Right cardiac atrium (tissue), 5 donors: ENCODE measurements around the gene UGCG. TPM values are rescaled to one million over a fixed set of nuclear protein-coding genes. Genes with fewer than 3 reads are reported as not detected.

Experiments
- ATAC-seq, 2 donors: fragments of 200-7000 bp; cut with Tn5 transposase; one replicate each; pipeline versions ENCODE4 v1.8.0 to v1.9.1; 2020; ENCODE audit warnings: moderate library complexity in 2 of 2, mild to moderate bottlenecking in 1 of 2
- DNase-seq, 3 donors: peaks; one replicate each; pipeline ENCODE4 v3.0.0-alpha.2; 2020
- H3K27ac ChIP-seq: one replicate; pipeline ENCODE4 v1.5.1; 2013; ENCODE audit warnings: mild to moderate bottlenecking, low read length, control low read depth, moderate library complexity
- H3K27me3 ChIP-seq: one replicate; pipeline ENCODE4 v1.6.1; 2013; ENCODE audit not compliant: control insufficient read depth, insufficient read depth
- H3K4me1 ChIP-seq: one replicate; pipeline ENCODE4 v1.6.1; 2013; ENCODE audit warnings: low read length; ENCODE audit not compliant: control insufficient read depth, insufficient read depth
- H3K4me3 ChIP-seq: one replicate; pipeline ENCODE4 v1.5.1; 2013; ENCODE audit warnings: low read length, control low read depth
- H3K9me3 ChIP-seq: one replicate; pipeline ENCODE4 v1.6.1; 2013; ENCODE audit warnings: low read length; ENCODE audit not compliant: control insufficient read depth
- WGBS: extraction: QIAGEN DNeasy Blood & Tissue Kit; methylation state at CpG from one replicate; pipeline ENCODE4 v1.1.7; 2013; 5-methylcytosine and 5-hydroxymethylcytosine counted together
- intact Hi-C, 4 donors: fragments of 100-400 bp; cut with DNase I; formaldehyde crosslinking; loops; one replicate each; pipeline versions ENCODE4 v1.11.0 to v1.14.0; 2022 to 2023
- polyA plus RNA-seq: library from polyadenylated mRNA; stranded (reverse); fragments of 200-250 nt; gene quantifications from one replicate; pipeline ENCODE4 v1.2.3, GENCODE V29; 2013
- total RNA-seq, 4 donors: library from RNA; stranded (reverse); fragmentation: NEBNext Ultra II Directional; extraction: Animal tissue kit (Norgen Biotek cat#: 25700); gene quantifications; one replicate each; pipeline ENCODE4 v1.2.1, GENCODE V29; 2021
- donor health status: healthy with polysubstance abuse.
- donor health status: DM: no; HTN: yes; CAD: no.
- donor health status: DM: no; HTN: no; CAD: no.
- donor health status: DM: no; HTN: yes; CAD: no; lungs with severe emphysema.
- donor health status: DM: yes; HTN: yes; CAD: no.

The UGCG gene
- total and polyA plus RNA-seq, 5 donors: 7.1 to 13.1 (median 9.7) TPM

- Histone ChIP-seq H3K9me3 (no peaks in the 10 kb centered on the region), H3K4me3 (no peak overlapping the region), H3K27ac (no peak overlapping the region), H3K4me1 (peaks cover 2% of the 10 kb centered on the region), H3K27me3 (no peaks in the 10 kb centered on the region)
- intact Hi-C loops: no loop called here
- 60% methylated on average over 4 of the region's 4 CpGs for WGBS
- DNase-seq (no peak), ATAC-seq (no peak)
Measured at GRCh38 chr9:111919875-111920274, 23.3 kb downstream of the UGCG start.

GRCh38 chr9:111920531-111920930 is 23.9 kb downstream of the UGCG start:
- no peaks in the 10 kb centered on the region for H3K9me3 ChIP-seq
- intact Hi-C loops: no loop called here
- no peaks in the 10 kb centered on the region for H3K27me3 ChIP-seq
- H3K27ac ChIP-seq: no peak overlapping the region
- no peak for DNase-seq
- no peak for ATAC-seq
- H3K4me1 ChIP-seq: peaks cover 4% of the 10 kb centered on the region
- no peak overlapping the region for H3K4me3 ChIP-seq
- 94% methylated on average over 7 of the region's 7 CpGs for WGBS

- no peak overlapping the region for H3K4me3 ChIP-seq
- intact Hi-C loops: no loop called here
- DNase-seq (no peak), ATAC-seq (no peak)
- no peaks in the 10 kb centered on the region for H3K27me3 ChIP-seq
- no peak overlapping the region for H3K27ac ChIP-seq
- no peaks in the 10 kb centered on the region for H3K9me3 ChIP-seq
- H3K4me1 ChIP-seq: peaks cover 4% of the 10 kb centered on the region
Measured at GRCh38 chr9:111922324-111923013, 25.9 kb downstream of the UGCG start.

GRCh38 chr9:111924281-111924680 is 27.7 kb downstream of the UGCG start:
- no peak for DNase-seq
- no peak overlapping the region for H3K4me3 ChIP-seq
- no peaks in the 10 kb centered on the region for H3K27me3 ChIP-seq
- intact Hi-C loops: no loop called here
- no peaks in the 10 kb centered on the region for H3K9me3 ChIP-seq
- H3K27ac ChIP-seq: no peak overlapping the region
- ATAC-seq: no peak
- H3K4me1 ChIP-seq: peaks cover 4% of the 10 kb centered on the region

- H3K27ac ChIP-seq: no peak overlapping the region
- no peak for DNase-seq
- H3K4me3 ChIP-seq: no peak overlapping the region
- WGBS: 91% methylated on average over 7 of the region's 7 CpGs
- H3K9me3 ChIP-seq: no peaks in the 10 kb centered on the region
- H3K27me3 ChIP-seq: no peaks in the 10 kb centered on the region
- no peak for ATAC-seq
- intact Hi-C loops: no loop called here
- H3K4me1 ChIP-seq: peaks cover 4% of the 10 kb centered on the region
Measured at GRCh38 chr9:111925017-111925770, 28.6 kb downstream of the UGCG start.

GRCh38 chr9:111925784-111926183 is 29.2 kb downstream of the UGCG start:
- intact Hi-C loops: no loop called here
- no peak for DNase-seq
- Histone ChIP-seq H3K4me3 (no peak overlapping the region), H3K27me3 (no peaks in the 10 kb centered on the region), H3K4me1 (peaks cover 4% of the 10 kb centered on the region), H3K9me3 (no peaks in the 10 kb centered on the region), H3K27ac (no peak overlapping the region)
- WGBS: 50% methylated on average over 2 of the region's 2 CpGs
- peak in 1 of 2 donors; percentile 53 for ATAC-seq

- WGBS: 72% methylated on average over 6 of the region's 6 CpGs
- H3K4me1 ChIP-seq: peaks cover 4% of the 10 kb centered on the region
- H3K27me3 ChIP-seq: no peaks in the 10 kb centered on the region
- peak in 2 of 3 donors; percentile 60 to 72 for DNase-seq
- no peak overlapping the region for H3K27ac ChIP-seq
- H3K4me3 ChIP-seq: no peak overlapping the region
- intact Hi-C loops: no loop called here
- peak; percentile 71 to 87 for ATAC-seq
- H3K9me3 ChIP-seq: no peaks in the 10 kb centered on the region
Measured at GRCh38 chr9:111926421-111926875, 29.8 kb downstream of the UGCG start.

- DNase-seq (no peak), ATAC-seq (no peak)
- no peak overlapping the region for H3K27ac ChIP-seq
- H3K9me3 ChIP-seq: no peaks in the 10 kb centered on the region
- peaks cover 1% of the 10 kb centered on the region for H3K4me1 ChIP-seq
- intact Hi-C loops: no loop called here
- H3K27me3 ChIP-seq: no peaks in the 10 kb centered on the region
- no peak overlapping the region for H3K4me3 ChIP-seq
Measured at GRCh38 chr9:111928359-111928720, 31.7 kb downstream of the UGCG start.

GRCh38 chr9:111934747-111935146 is 38.1 kb downstream of the UGCG start:
- H3K9me3 ChIP-seq: no peaks in the 10 kb centered on the region
- over 99% methylated on average over 2 of the region's 2 CpGs for WGBS
- H3K27me3 ChIP-seq: no peaks in the 10 kb centered on the region
- ATAC-seq (no peak), DNase-seq (no peak)
- intact Hi-C loops: no loop called here
- H3K4me3 ChIP-seq: no peak overlapping the region
- H3K27ac ChIP-seq: no peak overlapping the region
- peaks cover 6% of the 10 kb centered on the region for H3K4me1 ChIP-seq

GRCh38 chr9:111936391-111936790 is 39.8 kb downstream of the UGCG start:
- no peak for ATAC-seq
- Histone ChIP-seq H3K9me3 (no peaks in the 10 kb centered on the region), H3K27me3 (no peaks in the 10 kb centered on the region), H3K27ac (no peak overlapping the region), H3K4me1 (peaks cover 6% of the 10 kb centered on the region), H3K4me3 (no peak overlapping the region)
- intact Hi-C loops: no loop called here
- 97% methylated on average over 2 of the region's 2 CpGs for WGBS
- DNase-seq: no peak

- intact Hi-C loops: no loop called here
- H3K27ac ChIP-seq: no peak overlapping the region
- WGBS: 84% methylated on average over 2 of the region's 2 CpGs
- no peak overlapping the region for H3K4me3 ChIP-seq
- H3K9me3 ChIP-seq: no peaks in the 10 kb centered on the region
- no peaks in the 10 kb centered on the region for H3K27me3 ChIP-seq
- DNase-seq (no peak), ATAC-seq (no peak)
- H3K4me1 ChIP-seq: peaks cover 6% of the 10 kb centered on the region
Measured at GRCh38 chr9:111937301-111937700, 40.7 kb downstream of the UGCG start.
